BE2C (cell line): ENCODE data around the gene STK33.

Experiments used
- DNase-seq: peaks from one replicate; pipeline ENCODE4 v3.0.0-alpha.2; 2020
- H3K27me3 ChIP-seq: fragments of 250-450 bp; sonication (Bioruptor Pico); 2 replicates; pipeline ENCODE4 v1.5.1; 2020; ENCODE audit warnings: mild to moderate bottlenecking
- H3K36me3 ChIP-seq: fragments of 250-450 bp; sonication (Bioruptor Pico); 2 replicates; pipeline ENCODE4 v1.5.1; 2020; ENCODE audit warnings: mild to moderate bottlenecking
- H3K4me1 ChIP-seq: fragments of 250-450 bp; sonication (Bioruptor Pico); 2 replicates; pipeline ENCODE4 v1.5.1; 2020
- H3K4me3 ChIP-seq: 2 replicates; pipeline ENCODE4 v1.5.1; 2011; ENCODE audit warnings: low read depth, low read length
- H3K9me3 ChIP-seq: fragments of 250-450 bp; sonication (Bioruptor Pico); 2 replicates; pipeline ENCODE4 v1.5.1; 2020
- TF ChIP-seq, protein P1 (sequence below): IDR thresholded peaks from 2 replicates; pipeline ENCODE4 v1.5.1; 2012; ENCODE audit warnings: mild to moderate bottlenecking, low read depth, low read length

Gene STK33

DNA sequence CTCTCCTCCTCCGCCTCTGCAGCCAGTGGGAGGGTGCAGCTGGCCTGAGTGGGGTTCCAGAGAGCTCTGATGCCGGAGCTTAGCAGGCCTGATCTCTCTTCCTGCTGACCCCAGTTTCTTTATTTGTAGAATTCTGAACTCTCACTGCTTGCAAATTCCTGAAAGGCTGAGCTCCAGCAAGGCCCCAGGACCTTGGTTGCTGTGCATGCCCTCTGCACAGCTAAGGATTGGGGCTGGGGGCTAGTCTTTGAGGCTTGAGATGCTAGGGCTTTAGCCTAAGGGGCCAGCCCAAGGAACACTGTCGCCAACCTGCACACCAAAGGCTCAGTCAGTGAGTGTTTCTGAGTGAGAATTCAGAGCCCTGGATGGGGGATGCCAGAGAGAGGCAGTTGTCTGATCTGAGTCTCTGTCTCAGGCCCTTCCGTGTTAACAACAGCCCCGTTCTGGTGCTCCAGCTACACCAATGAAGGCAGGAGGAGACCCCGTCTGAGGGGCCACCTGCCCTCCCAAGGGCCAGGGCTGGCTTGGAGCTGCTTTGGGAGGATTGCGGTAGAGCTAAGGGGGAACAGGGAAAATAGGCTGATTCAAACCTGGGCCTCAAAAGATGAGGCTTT, 224.3 kb downstream of the STK33 start:
- H3K27me3 ChIP-seq, result no peaks in the 10 kb centered on the region
- TF ChIP-seq, protein P1, sequence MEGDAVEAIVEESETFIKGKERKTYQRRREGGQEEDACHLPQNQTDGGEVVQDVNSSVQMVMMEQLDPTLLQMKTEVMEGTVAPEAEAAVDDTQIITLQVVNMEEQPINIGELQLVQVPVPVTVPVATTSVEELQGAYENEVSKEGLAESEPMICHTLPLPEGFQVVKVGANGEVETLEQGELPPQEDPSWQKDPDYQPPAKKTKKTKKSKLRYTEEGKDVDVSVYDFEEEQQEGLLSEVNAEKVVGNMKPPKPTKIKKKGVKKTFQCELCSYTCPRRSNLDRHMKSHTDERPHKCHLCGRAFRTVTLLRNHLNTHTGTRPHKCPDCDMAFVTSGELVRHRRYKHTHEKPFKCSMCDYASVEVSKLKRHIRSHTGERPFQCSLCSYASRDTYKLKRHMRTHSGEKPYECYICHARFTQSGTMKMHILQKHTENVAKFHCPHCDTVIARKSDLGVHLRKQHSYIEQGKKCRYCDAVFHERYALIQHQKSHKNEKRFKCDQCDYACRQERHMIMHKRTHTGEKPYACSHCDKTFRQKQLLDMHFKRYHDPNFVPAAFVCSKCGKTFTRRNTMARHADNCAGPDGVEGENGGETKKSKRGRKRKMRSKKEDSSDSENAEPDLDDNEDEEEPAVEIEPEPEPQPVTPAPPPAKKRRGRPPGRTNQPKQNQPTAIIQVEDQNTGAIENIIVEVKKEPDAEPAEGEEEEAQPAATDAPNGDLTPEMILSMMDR, result no peak
- no peaks in the 10 kb centered on the region for H3K9me3 ChIP-seq

DNA sequence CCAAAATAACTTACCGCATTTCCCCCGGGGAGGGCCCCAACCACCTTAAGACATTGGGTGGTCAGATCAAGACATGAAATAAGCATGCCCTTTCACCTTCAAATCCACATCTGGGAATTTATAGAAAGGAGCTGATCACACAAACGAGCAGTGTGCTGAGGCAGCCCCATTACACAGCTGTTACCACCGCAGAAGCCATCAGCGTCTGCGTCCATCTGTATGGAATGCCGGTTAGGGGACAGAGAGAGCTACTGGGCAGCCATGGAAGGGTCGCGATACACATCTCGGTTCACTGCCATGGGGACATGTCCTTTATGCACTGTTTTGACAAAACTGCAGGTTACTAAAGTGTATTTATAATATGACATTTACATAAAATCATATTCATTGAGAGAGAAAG, 225.3 kb downstream of the STK33 start:
- no peaks in the 10 kb centered on the region for H3K9me3 ChIP-seq
- TF ChIP-seq, protein P1, result no peak

More for the DNA sequence above, 224.3 kb downstream of the STK33 start:
- DNase-seq, result no peak
- Histone ChIP-seq H3K36me3 (no peaks in the 10 kb centered on the region), H3K4me1 (no peaks in the 10 kb centered on the region), H3K4me3 (no peak overlapping the region)

DNA sequence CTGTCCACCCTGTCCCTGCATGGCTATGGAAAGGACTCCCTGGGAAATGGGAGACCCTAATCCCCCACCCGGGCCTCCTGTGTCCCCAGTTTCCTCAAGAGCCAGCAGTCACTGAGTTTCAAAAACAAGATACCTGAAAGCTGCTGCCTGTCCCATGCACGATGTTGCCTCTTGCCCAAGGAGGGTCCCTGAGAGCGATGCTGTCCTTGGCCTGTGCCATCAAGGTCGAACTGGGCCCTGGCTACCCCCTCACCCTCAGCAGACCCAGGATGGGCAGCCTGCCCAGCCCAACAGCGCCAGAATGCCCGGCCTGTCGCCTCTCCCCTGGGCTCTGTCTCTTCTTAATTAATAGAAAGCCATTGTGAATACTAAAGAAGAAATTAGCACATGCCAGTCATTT, 225.8 kb downstream of the STK33 start:
- no peaks in the 10 kb centered on the region for H3K4me1 ChIP-seq
- DNase-seq, result no peak
- no peaks in the 10 kb centered on the region for H3K27me3 ChIP-seq
- no peaks in the 10 kb centered on the region for H3K9me3 ChIP-seq
- H3K4me3 ChIP-seq, result no peak overlapping the region
- H3K36me3 ChIP-seq, result no peaks in the 10 kb centered on the region
- TF ChIP-seq, protein P1, result no peak

More for the DNA sequence above, 225.3 kb downstream of the STK33 start:
- Histone ChIP-seq H3K36me3 (no peaks in the 10 kb centered on the region), H3K4me1 (no peaks in the 10 kb centered on the region), H3K27me3 (no peaks in the 10 kb centered on the region), H3K4me3 (no peak overlapping the region)
- no peak for DNase-seq

DNA sequence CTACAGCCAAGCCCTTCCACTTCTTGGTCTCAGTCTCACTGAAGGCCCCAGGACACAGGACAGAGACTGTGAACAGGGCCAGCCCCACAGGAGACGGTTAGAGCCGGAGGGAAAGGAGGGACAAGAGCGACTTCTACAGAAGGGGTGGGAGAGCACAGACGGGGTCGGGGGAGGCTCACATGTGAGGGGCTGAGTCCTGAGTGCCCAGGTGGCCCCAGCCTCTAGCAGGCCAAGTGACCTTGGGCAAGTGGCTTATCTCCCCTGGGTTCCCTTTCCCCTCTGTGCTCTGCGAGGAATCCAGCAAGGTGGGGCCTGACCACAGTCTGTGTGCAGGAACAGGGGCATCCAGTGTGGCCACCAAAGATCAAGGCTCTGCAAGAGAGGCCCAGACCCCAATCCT, 227.7 kb downstream of the STK33 start:
- Histone ChIP-seq H3K4me3 (no peak overlapping the region), H3K27me3 (no peaks in the 10 kb centered on the region), H3K4me1 (no peaks in the 10 kb centered on the region), H3K36me3 (no peaks in the 10 kb centered on the region), H3K9me3 (no peaks in the 10 kb centered on the region)
- DNase-seq, result no peak
- TF ChIP-seq, protein P1, result no peak

DNA sequence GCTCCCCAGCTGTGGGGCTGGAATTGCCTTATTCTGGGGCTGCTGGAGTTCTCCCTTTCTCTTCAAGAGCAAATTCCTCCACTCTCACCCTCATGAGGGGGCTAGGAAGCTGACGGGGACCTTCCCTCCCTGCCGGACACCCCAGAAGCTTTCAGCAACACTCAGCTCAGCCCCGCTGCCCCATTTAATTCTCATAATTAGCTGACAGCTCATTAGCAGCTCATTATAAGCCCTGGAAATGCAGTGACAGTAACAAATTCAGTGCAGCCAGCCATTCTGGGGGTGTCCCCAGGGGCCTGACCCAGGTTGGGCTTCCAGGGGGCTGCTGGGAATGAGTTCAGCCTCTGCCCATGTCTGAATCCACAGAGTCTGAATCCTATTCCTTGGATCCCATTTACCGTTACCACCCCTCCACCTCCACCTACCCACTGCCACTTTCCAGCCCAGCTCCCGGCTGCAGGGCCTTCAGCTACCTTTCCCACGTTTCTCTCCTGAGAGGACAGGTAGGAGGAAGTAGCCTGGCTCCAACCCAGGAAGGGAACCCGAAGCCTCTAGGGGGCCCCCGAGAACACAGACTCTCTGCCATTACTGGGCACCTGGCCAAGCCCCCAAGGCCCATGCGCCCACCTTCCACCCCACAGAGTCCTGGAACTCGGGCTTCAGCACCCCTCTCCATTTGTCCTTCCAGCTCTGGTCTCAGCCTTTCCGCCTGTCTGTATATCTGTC, 228.6 kb downstream of the STK33 start:
- no peaks in the 10 kb centered on the region for H3K27me3 ChIP-seq
- no peak overlapping the region for H3K4me3 ChIP-seq
- no peak for DNase-seq
- TF ChIP-seq, protein P1, result no peak
- H3K36me3 ChIP-seq, result no peaks in the 10 kb centered on the region
- no peaks in the 10 kb centered on the region for H3K4me1 ChIP-seq
- H3K9me3 ChIP-seq, result no peaks in the 10 kb centered on the region

DNA sequence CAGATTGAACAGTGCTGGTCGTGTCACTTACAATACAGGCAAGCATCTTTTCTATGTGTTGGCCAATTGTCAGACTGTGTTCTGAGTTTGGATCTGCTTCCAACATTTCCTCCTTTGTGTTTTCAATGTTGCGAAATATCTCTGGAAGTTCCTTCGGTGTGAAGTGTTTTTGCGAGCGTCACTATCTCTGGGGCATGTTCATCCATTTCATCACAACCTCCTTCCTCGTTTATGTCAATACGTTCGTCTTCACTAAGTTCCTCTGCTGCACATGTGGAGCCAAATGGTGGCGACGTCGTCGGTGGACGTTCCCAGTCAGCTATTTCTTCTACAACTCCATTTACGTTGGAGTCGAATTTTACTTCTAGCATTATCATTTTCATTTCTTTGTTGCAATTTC, 230.1 kb downstream of the STK33 start:
- Histone ChIP-seq H3K9me3 (no peaks in the 10 kb centered on the region), H3K27me3 (no peaks in the 10 kb centered on the region), H3K36me3 (no peaks in the 10 kb centered on the region), H3K4me1 (no peaks in the 10 kb centered on the region), H3K4me3 (no peak overlapping the region)
- TF ChIP-seq, protein P1, result no peak
- no peak for DNase-seq
